KMS-11 (cell line): ENCODE results near the gene MCOLN1.

ENCODE experiments used
- H2AFZ ChIP-seq: fragments of 200-600 bp; sonication (generic); 2 replicates; pipeline ENCODE4 v1.6.1; 2016; ENCODE audit warnings: antibody characterized with exemption, mixed run types, low read depth
- H3K27ac ChIP-seq: fragments of 200-600 bp; sonication (generic); 2 replicates; pipeline ENCODE4 v1.6.1; 2016; ENCODE audit warnings: mild to moderate bottlenecking, mixed run types
- H3K27me3 ChIP-seq: fragments of 200-600 bp; sonication (generic); 2 replicates; pipeline ENCODE4 v1.6.1; 2017; ENCODE audit warnings: mild to moderate bottlenecking, low read depth, mixed run types, moderate library complexity; ENCODE audit not compliant: insufficient read depth
- H3K36me3 ChIP-seq: fragments of 200-600 bp; sonication (generic); 2 replicates; pipeline ENCODE4 v1.6.1; 2017; ENCODE audit warnings: mild to moderate bottlenecking, mixed run types; ENCODE audit not compliant: insufficient read depth
- H3K4me1 ChIP-seq: fragments of 200-600 bp; sonication (generic); 2 replicates; pipeline ENCODE4 v1.6.1; 2016; ENCODE audit warnings: mild to moderate bottlenecking, low read depth, mixed run types; ENCODE audit not compliant: poor library complexity, severe bottlenecking
- H3K4me2 ChIP-seq: fragments of 200-600 bp; sonication (generic); 2 replicates; pipeline ENCODE4 v1.7.0; 2016; ENCODE audit warnings: mild to moderate bottlenecking, mixed run types
- H3K4me3 ChIP-seq: fragments of 200-600 bp; sonication (generic); IDR thresholded peaks from 2 replicates; pipeline ENCODE4 v1.6.1; 2017; ENCODE audit warnings: low read depth, low read length, mixed read lengths; ENCODE audit not compliant: insufficient read depth
- H3K79me2 ChIP-seq: fragments of 200-600 bp; sonication (generic); 2 replicates; pipeline ENCODE4 v1.6.1; 2016; ENCODE audit warnings: low read depth, mixed run types; ENCODE audit not compliant: insufficient read depth
- H3K9ac ChIP-seq: fragments of 200-600 bp; sonication (generic); 2 replicates; pipeline ENCODE4 v1.6.1; 2016; ENCODE audit warnings: mild to moderate bottlenecking, mixed run types
- H4K20me1 ChIP-seq: fragments of 200-600 bp; sonication (generic); 2 replicates; pipeline ENCODE4 v1.6.1; 2016; ENCODE audit warnings: mild to moderate bottlenecking, mixed run types; ENCODE audit not compliant: insufficient read depth
- TF ChIP-seq, protein P1 (sequence below): fragments of 200-600 bp; sonication (generic); conservative IDR thresholded peaks from 2 replicates; pipeline ENCODE4 v1.6.1; 2017; ENCODE audit warnings: low read depth, mild to moderate bottlenecking, antibody characterized with exemption, low read length, moderate library complexity, mixed read lengths

The MCOLN1 gene

DNA sequence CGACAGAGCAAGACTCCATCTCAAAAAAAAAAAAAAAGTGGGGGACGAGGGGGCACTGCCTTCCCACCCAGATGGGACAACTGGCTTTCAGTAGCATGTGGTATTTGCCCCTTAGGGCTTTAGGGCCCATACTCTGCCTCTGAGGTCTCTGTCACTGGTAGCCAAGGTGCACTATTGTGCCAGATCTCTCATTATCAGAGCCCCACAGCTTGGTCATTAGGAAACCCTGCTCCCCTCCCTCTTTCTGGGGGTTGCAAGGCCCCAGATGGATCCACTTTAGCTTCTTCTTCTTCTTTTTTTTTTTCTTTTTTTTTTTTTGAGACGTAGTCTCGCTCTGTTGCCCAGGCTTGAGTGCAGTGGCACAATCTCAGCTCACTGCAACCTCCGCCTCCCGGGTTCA, 17.7 kb upstream of the MCOLN1 start:
- Histone ChIP-seq H2AFZ (no peak overlapping the region; the same call in 1 of the 2 replicates), H3K9ac (no peak overlapping the region), H3K4me3 (no peak overlapping the region), H3K79me2 (no peaks in the 10 kb centered on the region), H4K20me1 (no peaks in the 10 kb centered on the region), H3K27ac (no peak overlapping the region), H3K36me3 (no peaks in the 10 kb centered on the region), H3K4me2 (no peak overlapping the region), H3K4me1 (peaks cover 24% of the 10 kb centered on the region), H3K27me3 (peaks cover 7% of the 10 kb centered on the region; the same call in 1 of the 2 replicates)
- TF ChIP-seq, protein P1, sequence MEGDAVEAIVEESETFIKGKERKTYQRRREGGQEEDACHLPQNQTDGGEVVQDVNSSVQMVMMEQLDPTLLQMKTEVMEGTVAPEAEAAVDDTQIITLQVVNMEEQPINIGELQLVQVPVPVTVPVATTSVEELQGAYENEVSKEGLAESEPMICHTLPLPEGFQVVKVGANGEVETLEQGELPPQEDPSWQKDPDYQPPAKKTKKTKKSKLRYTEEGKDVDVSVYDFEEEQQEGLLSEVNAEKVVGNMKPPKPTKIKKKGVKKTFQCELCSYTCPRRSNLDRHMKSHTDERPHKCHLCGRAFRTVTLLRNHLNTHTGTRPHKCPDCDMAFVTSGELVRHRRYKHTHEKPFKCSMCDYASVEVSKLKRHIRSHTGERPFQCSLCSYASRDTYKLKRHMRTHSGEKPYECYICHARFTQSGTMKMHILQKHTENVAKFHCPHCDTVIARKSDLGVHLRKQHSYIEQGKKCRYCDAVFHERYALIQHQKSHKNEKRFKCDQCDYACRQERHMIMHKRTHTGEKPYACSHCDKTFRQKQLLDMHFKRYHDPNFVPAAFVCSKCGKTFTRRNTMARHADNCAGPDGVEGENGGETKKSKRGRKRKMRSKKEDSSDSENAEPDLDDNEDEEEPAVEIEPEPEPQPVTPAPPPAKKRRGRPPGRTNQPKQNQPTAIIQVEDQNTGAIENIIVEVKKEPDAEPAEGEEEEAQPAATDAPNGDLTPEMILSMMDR, result no peak

DNA sequence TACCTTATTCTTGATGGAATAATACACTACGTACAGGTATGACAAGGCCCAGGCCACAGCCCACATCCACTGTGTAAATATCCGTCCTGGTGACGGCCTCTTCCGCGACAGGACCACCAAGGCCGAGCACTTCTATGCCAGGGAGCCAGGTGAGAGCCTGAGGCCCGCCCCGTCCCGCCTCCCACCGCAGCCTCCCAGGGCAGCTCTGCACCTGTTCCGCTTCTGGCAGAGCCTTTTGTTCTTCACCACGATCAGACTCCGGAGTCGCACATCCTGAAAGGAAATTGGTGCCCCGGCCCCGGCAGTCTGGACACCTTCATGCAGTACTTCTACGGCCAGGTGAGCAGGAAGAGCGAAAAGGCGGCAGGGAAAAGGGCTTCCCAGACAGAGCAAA, 17.1 kb upstream of the MCOLN1 start:
- Histone ChIP-seq H3K36me3 (no peaks in the 10 kb centered on the region), H3K9ac (peak overlapping the region; percentile 2; the same call in 1 of the 2 replicates), H2AFZ (peak overlapping the region; percentile 90), H3K4me1 (peaks cover 24% of the 10 kb centered on the region), H3K27me3 (peaks cover 13% of the 10 kb centered on the region; the same call in 1 of the 2 replicates), H3K79me2 (no peaks in the 10 kb centered on the region), H3K27ac (no peak overlapping the region), H3K4me3 (no peak overlapping the region), H4K20me1 (no peaks in the 10 kb centered on the region), H3K4me2 (peak overlapping the region; percentile 51)
- TF ChIP-seq, protein P1, result no peak

DNA sequence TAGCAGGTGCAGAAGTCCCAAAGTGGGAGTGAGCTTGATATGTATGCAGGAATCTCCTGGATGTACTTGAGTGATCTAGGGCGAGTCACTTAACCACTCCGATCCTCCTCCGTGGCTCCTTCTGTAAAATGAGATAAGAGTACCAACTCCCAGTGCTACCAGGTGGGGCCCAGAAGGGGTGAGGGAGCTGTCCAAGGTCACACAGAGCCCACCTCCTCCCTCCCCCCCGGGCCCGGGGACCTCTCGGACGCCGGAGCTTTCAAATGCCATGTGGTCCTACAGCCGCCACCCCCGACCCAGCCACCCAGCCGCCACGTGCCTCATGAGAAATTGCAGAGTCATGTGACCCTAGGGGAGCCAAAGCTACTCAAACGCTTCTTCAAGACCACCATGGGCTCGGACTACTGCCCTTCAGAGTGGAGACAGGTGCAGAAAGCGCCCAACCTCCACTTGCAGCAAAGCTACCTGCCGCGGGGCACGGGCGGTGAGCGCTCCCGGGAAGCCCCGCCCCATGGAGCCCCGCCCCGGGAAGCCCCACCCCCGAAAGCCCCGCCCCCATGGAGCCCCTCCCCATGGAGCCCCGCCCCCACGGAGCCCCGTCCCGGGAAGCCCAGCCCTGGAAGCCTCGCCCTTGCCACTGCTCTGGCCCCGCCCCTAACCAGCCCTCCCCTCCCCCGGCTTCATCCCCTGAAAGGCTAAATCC, 16.6 kb upstream of the MCOLN1 start:
- no peak overlapping the region for H3K27ac ChIP-seq
- H3K4me2 ChIP-seq, result peak overlapping the region; percentile 51
- H3K27me3 ChIP-seq, result peaks cover 18% of the 10 kb centered on the region; the same call in 1 of the 2 replicates
- peak overlapping the region; percentile 90 for H2AFZ ChIP-seq
- H3K9ac ChIP-seq, result peak overlapping the region; percentile 2; the same call in 1 of the 2 replicates
- H3K36me3 ChIP-seq, result no peaks in the 10 kb centered on the region
- no peak overlapping the region for H3K4me3 ChIP-seq
- H3K79me2 ChIP-seq, result no peaks in the 10 kb centered on the region
- H3K4me1 ChIP-seq, result peaks cover 24% of the 10 kb centered on the region
- TF ChIP-seq, protein P1, result no peak
- no peaks in the 10 kb centered on the region for H4K20me1 ChIP-seq

DNA sequence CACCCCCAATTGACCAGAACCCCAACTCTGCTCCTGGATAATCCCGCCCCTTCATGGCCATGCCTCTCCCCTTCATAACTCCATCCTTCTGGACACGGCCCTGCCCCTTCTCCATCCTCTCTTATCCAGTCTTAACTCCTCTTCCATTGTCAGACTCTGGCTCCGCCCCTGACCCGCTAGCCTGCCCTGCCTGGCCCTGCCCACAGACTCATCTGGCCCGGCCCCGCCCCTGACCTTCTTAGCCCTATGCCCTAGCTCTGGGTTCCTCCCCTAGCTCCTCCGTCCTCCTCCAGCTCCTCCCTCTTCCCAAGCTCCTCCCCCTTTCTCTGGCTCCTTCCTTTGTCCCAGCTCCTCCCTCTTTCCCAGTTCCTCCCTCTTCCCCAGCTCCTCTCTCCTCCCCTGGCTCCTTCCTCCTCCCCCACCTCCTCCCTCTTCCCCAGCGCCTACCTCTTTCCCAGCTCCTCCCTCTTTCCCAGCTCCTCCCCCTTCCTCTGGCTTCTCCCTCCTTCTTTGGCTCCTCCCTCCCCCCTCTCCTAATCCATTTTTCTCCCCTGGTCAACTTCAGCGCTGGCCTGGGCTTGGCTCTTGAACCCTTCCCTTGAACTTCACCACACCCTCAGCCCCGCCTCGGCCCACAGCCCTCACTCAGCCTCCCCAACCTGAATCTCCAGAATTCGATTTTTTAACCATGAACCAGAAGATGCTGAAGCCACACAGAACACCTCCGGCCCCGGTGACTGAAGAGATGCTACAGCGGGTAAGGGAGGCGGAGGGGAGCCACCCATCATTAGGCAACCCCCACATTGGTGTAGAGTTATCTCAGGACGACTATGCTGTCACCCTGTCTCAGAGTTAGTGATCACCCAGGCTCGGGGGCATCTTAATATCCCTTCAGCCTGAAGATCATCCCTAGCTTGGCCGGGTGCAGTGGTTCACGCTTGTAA, 15.8 kb upstream of the MCOLN1 start:
- H3K36me3 ChIP-seq, result no peaks in the 10 kb centered on the region
- H3K9ac ChIP-seq, result no peak overlapping the region
- H3K4me2 ChIP-seq, result peak overlapping the region; percentile 31; the same call in 1 of the 2 replicates
- TF ChIP-seq, protein P1, result no peak
- peaks cover 23% of the 10 kb centered on the region; the same call in 1 of the 2 replicates for H3K27me3 ChIP-seq
- no peak overlapping the region for H3K27ac ChIP-seq
- H3K4me3 ChIP-seq, result no peak overlapping the region
- H2AFZ ChIP-seq, result peak overlapping the region; percentile 42; the same call in 1 of the 2 replicates
- H3K79me2 ChIP-seq, result no peaks in the 10 kb centered on the region
- peaks cover 24% of the 10 kb centered on the region for H3K4me1 ChIP-seq
- H4K20me1 ChIP-seq, result no peaks in the 10 kb centered on the region
